Upper lobe of right lung (tissue), 1 donor: ENCODE measurements around the gene AHSP. TPM values are rescaled to one million over a fixed set of nuclear protein-coding genes. Genes with fewer than 3 reads are reported as not detected.
A peak's percentile ranks its signal among the peaks of the same experiment; 100 is the strongest.

Source experiments
- ATAC-seq: fragments of 200-7000 bp; cut with Tn5 transposase; one replicate; pipeline ENCODE4 v1.9.1; 2020; ENCODE audit warnings: mild to moderate bottlenecking, moderate library complexity
- DNase-seq: peaks from one replicate; pipeline ENCODE4 v3.0.0-alpha.2; 2020
- H3K27ac ChIP-seq: fragments of 200-600 bp; one replicate; pipeline ENCODE4 v1.8.0; 2022
- H3K27me3 ChIP-seq: fragments of 200-600 bp; one replicate; pipeline ENCODE4 v1.8.0; 2022; ENCODE audit warnings: mild to moderate bottlenecking
- H3K36me3 ChIP-seq: fragments of 200-600 bp; one replicate; pipeline ENCODE4 v1.8.0; 2022
- H3K4me1 ChIP-seq: fragments of 200-600 bp; one replicate; pipeline ENCODE4 v1.8.0; 2022
- H3K4me3 ChIP-seq: fragments of 200-600 bp; one replicate; pipeline ENCODE4 v1.8.0; 2022; ENCODE audit warnings: mild to moderate bottlenecking
- H3K9me3 ChIP-seq: fragments of 200-600 bp; one replicate; pipeline ENCODE4 v1.8.0; 2022
- intact Hi-C: fragments of 100-400 bp; cut with DNase I; formaldehyde crosslinking; loops from one replicate; pipeline ENCODE4 v1.11.0; 2022
- total RNA-seq: library from RNA; stranded (reverse); fragmentation: NEBNext Ultra II Directional; extraction: Animal tissue kit (Norgen Biotek cat#: 25700); gene quantifications from one replicate; pipeline ENCODE4 v1.2.1, GENCODE V29; 2021
- TF ChIP-seq, protein P1 (sequence below): fragments of 200-600 bp; IDR thresholded peaks from one replicate; pipeline ENCODE4 v1.8.0; 2022; ENCODE audit warnings: antibody characterized with exemption
- donor health status: DM: no; HTN: yes; CAD: no; lungs with severe emphysema.

Gene AHSP
- total RNA-seq, 1 donor from 2014 or later = not detected

DNA sequence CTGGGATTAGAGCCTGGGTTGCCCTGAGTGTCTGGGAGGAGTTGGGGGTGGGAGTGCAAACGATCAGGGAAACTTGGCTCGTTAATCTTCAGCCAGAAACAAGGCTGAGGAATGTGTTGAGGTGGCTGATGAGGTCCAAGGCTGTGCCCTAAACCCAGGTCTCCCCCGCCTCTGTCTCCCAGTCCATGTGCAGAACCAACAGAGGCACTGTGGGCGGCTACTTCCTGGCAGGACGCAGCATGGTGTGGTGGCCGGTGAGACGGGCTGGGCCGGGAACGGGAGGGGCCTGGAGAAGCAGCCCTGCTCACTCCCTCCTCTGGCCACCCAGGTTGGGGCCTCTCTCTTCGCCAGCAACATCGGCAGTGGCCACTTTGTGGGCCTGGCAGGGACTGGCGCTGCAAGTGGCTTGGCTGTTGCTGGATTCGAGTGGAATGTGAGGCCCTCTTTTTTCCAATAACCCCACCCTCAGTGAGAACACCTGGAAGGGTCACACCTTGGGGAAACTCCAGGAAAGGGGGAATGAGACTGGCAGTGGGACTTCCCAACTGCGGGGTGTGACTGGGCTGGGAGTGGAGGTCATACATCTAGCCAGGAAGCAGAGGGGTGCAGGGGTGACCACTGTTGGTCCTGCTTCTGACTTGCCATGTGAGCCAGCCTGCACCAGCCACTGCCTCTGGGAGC, 43.1 kb upstream of the AHSP start:
- ATAC-seq (peak; percentile 85), DNase-seq (peak; percentile 93)

DNA sequence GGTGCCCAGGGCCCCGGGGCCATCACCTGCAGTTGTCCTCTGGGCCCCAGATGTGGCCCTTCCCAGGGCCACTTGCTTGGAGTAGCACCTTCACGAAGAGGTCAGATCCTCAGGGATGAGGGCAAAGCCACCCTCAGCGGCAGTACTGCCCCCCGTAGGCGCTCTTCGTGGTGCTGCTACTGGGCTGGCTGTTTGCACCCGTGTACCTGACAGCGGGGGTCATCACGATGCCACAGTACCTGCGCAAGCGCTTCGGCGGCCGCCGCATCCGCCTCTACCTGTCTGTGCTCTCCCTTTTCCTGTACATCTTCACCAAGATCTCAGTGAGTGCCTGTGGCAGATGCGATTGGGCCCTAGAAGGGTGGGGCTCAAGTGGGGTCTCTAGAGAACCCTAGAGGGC, 42.1 kb upstream of the AHSP start:
- H3K4me1 ChIP-seq = peaks cover 10% of the 10 kb centered on the region
- H3K27me3 ChIP-seq = no peaks in the 10 kb centered on the region
- DNase-seq = no peak
- H3K4me3 ChIP-seq = no peak overlapping the region
- no peak for ATAC-seq
- H3K27ac ChIP-seq = no peak overlapping the region
- TF ChIP-seq, protein P1, sequence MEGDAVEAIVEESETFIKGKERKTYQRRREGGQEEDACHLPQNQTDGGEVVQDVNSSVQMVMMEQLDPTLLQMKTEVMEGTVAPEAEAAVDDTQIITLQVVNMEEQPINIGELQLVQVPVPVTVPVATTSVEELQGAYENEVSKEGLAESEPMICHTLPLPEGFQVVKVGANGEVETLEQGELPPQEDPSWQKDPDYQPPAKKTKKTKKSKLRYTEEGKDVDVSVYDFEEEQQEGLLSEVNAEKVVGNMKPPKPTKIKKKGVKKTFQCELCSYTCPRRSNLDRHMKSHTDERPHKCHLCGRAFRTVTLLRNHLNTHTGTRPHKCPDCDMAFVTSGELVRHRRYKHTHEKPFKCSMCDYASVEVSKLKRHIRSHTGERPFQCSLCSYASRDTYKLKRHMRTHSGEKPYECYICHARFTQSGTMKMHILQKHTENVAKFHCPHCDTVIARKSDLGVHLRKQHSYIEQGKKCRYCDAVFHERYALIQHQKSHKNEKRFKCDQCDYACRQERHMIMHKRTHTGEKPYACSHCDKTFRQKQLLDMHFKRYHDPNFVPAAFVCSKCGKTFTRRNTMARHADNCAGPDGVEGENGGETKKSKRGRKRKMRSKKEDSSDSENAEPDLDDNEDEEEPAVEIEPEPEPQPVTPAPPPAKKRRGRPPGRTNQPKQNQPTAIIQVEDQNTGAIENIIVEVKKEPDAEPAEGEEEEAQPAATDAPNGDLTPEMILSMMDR = no peak
- intact Hi-C loops = no loop called here
- no peaks in the 10 kb centered on the region for H3K9me3 ChIP-seq
- H3K36me3 ChIP-seq = no peaks in the 10 kb centered on the region

More for the DNA sequence above, 43.1 kb upstream of the AHSP start:
- Histone ChIP-seq H3K4me3 (no peak overlapping the region), H3K27me3 (no peaks in the 10 kb centered on the region), H3K9me3 (no peaks in the 10 kb centered on the region), H3K27ac (no peak overlapping the region), H3K4me1 (peaks cover 13% of the 10 kb centered on the region), H3K36me3 (no peaks in the 10 kb centered on the region)
- intact Hi-C loops = no loop called here
- TF ChIP-seq, protein P1 = no peak

DNA sequence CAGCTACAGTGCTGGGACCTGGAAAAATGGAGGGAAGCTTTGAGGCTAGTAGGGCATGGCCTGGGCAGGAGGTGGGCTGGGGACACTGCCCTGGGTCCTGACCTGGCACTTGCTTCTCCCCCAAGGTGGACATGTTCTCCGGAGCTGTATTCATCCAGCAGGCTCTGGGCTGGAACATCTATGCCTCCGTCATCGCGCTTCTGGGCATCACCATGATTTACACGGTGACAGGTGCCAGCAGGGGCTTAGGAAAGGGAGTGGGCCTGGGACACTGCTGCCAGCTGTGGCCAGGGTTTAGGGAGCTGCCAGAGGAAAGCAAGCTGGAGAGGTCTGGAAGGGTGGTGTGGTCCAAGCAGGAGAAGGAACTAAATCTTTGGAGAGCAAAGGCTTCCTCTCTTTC, 41.7 kb upstream of the AHSP start:
- H3K36me3 ChIP-seq = no peaks in the 10 kb centered on the region
- no peaks in the 10 kb centered on the region for H3K27me3 ChIP-seq
- peaks cover 10% of the 10 kb centered on the region for H3K4me1 ChIP-seq
- DNase-seq (no peak), ATAC-seq (no peak)
- no peaks in the 10 kb centered on the region for H3K9me3 ChIP-seq
- peak overlapping the region; percentile 56 for H3K4me3 ChIP-seq
- H3K27ac ChIP-seq = no peak overlapping the region
- intact Hi-C loops = no loop called here
- TF ChIP-seq, protein P1 = no peak

DNA sequence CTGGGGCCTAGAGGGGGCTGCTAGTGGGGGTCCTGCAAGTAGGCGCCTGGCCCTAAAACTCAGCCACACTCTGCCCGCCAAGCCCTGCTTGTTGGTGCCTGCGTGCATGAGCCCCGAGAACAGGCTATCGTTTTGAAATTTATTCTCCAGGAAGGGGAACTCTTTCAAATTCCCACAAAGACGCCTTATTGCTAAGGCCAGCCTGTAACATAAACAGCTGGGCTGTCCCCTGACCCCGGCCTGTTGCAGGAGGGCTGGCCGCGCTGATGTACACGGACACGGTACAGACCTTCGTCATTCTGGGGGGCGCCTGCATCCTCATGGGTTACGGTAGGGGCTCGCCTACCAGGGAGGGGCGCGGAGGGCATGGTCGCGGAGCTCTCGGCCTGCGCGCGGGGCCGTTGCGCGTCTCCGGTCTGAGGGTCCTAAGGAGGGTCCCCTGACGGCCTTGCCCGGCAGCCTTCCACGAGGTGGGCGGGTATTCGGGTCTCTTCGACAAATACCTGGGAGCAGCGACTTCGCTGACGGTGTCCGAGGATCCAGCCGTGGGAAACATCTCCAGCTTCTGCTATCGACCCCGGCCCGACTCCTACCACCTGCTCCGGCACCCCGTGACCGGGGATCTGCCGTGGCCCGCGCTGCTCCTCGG, 40.5 kb upstream of the AHSP start:
- peak overlapping the region; percentile 56 for H3K4me3 ChIP-seq
- ATAC-seq = no peak
- TF ChIP-seq, protein P1 = no peak
- H3K9me3 ChIP-seq = no peaks in the 10 kb centered on the region
- DNase-seq = no peak
- peak overlapping the region; percentile 65 for H3K27ac ChIP-seq
- peaks cover 10% of the 10 kb centered on the region for H3K4me1 ChIP-seq
- intact Hi-C loops = no loop called here
- H3K36me3 ChIP-seq = peaks cover 9% of the 10 kb centered on the region
- H3K27me3 ChIP-seq = no peaks in the 10 kb centered on the region

DNA sequence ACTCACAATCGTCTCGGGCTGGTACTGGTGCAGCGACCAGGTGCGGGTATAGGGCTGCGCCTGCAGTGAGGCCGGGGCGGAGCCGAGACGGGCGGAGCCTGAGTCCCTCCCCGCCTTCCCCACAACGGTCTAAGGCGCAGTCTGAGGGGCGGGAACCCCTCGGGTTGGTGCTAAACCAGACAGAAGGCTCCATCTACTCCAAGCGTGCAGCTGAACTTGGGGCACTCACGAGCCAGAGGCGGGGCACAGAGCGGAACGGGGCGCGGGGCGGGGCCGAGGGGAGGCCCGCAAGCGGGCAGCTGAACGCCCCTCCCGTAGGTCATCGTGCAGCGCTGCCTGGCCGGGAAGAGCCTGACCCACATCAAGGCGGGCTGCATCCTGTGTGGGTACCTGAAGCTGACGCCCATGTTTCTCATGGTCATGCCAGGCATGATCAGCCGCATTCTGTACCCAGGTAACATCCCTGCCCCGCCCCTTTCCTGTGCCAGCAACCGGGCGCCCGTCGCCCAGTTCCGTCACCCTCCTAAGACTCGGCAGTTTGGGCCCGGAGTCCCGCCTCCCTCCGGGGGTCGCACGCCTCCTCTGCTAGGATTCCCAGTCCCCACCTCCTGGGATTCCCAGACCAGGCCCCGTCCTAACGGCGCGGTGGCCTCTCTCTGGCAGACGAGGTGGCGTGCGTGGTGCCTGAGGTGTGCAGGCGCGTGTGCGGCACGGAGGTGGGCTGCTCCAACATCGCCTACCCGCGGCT, 39.8 kb upstream of the AHSP start:
- H3K27ac ChIP-seq = peak overlapping the region; percentile 65

More for the DNA sequence above, 39.8 kb upstream of the AHSP start:
- peak overlapping the region; percentile 56 for H3K4me3 ChIP-seq
- ATAC-seq (peak; percentile 84), DNase-seq (peak; percentile 91)
- peaks cover 10% of the 10 kb centered on the region for H3K4me1 ChIP-seq
- intact Hi-C loops = no loop called here
- TF ChIP-seq, protein P1 = no peak
- H3K27me3 ChIP-seq = no peaks in the 10 kb centered on the region
- H3K36me3 ChIP-seq = peaks cover 15% of the 10 kb centered on the region
- no peaks in the 10 kb centered on the region for H3K9me3 ChIP-seq
